Measurements from ENCODE around the gene KRT7. TPM values are rescaled to one million over a fixed set of nuclear protein-coding genes. Genes with fewer than 3 reads are reported as not detected.
A peak's percentile ranks its signal among the peaks of the same experiment; 100 is the strongest.

Gene KRT7
- total RNA-seq, 4 donors from 2014 or later = 0.47 to 78.7 (median 4.3) TPM

- no peaks in the 10 kb centered on the region for H3K36me3 ChIP-seq
- peaks cover 0 to 27% (median 11%) of the 10 kb centered on the region in 3 donors for H3K4me1 ChIP-seq
- no peak overlapping the region for H3K27ac ChIP-seq
- WGBS, 2 donors (ENCODE audit: low coverage in 1 of 2) = 77 to 83% methylated on average over 2 to 3 of the region's 11 CpGs
- H3K4me3 ChIP-seq = no peak overlapping the region
- no peaks in the 10 kb centered on the region for H3K9me3 ChIP-seq
- no peak for ATAC-seq
- no peaks in the 10 kb centered on the region for H3K27me3 ChIP-seq
- TF ChIP-seq POLR2A (IDR thresholded peaks at IDR 0.05) (no peak), CTCF (IDR thresholded peaks at IDR 0.05) (no peak), EP300 (IDR thresholded peaks at IDR 0.05) (no peak), POLR2AphosphoS5 (IDR thresholded peaks at IDR 0.05) (no peak)
Observed at GRCh38 chr12:52242442-52243258, 9.6 kb downstream of the KRT7 start.

DNA sequence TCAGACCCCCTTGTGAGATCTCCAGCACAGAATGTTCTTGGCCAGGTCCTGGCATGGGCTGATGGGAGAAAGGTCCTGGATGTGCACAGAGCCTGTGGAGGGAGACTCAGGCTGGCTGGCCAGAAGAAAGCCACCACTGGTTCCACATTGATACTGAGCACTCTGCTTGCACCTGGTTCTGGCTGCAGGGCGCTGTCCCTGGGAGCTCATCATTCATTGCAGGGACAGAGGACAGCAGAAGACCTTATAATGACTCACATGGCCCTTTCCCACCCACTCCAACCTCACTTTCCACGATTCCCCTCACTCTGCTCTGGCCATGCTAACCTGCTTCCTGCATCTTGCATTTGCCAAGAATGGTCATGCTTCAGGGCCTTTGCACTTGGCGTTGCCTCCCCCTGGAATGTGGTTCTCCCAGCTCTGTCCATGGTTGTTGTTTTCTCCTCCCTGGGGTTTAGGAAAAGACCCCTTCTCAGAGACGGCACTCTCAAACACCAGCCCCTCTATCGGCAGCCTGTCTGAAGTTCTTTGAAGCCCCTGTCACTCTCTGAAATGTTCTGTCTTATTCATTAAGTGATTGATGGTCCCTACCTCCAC is 10.3 kb downstream of the KRT7 start:
- no peaks in the 10 kb centered on the region for H3K36me3 ChIP-seq
- peak overlapping the region in 2 of 4 donors; percentile 36 to 68 for H3K27ac ChIP-seq
- 48 to 85% methylated on average over 2 to 3 of the region's 5 CpGs for WGBS, 2 donors (ENCODE audit: low coverage in 1 of 2)
- ATAC-seq = no peak
- H3K4me3 ChIP-seq = no peak overlapping the region
- TF ChIP-seq CTCF (IDR thresholded peaks at IDR 0.05) = no peak
- TF ChIP-seq POLR2A (IDR thresholded peaks at IDR 0.05) = no peak
- TF ChIP-seq POLR2AphosphoS5 (IDR thresholded peaks at IDR 0.05) = no peak
- TF ChIP-seq EP300 (IDR thresholded peaks at IDR 0.05) = no peak
- peaks cover 0 to 32% (median 13%) of the 10 kb centered on the region in 3 donors for H3K4me1 ChIP-seq
- H3K9me3 ChIP-seq = no peaks in the 10 kb centered on the region
- H3K27me3 ChIP-seq = no peaks in the 10 kb centered on the region

DNA sequence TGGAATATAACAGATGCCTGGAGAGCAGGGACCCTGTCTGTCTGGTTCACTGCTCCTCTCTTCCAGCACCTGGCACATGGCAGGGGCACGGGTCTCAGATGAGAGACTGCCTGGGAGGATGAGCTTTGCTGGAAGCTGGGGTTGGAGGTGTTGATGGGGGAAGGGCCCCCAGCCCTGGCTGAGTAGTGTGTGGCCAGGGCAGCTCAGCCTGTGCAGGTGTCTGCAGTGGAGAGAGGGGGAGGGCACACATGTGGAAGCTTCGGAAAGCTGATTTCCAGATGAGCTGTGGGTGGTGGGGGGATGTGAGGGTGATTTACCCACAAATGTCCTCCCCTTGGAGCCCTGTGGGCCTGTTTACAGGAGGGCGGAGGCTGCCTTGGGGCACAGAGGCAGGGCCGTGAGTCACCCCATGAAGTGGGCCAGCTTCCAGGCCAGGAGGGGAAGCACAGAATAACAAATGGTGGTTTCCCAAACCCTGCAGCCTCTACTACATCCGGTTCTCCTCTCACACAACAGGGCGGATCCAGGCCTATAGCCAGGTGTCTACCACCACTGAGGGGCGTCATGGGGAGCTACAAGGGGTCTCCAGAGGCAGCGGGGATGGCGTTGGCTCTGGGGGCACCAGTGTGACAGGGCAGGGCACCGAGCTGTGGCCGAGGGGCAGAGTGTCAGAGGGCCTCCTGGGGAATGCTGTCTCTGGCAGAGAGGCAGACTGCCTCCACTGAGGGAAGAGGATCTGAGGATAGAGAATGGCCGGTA is 11.0 kb downstream of the KRT7 start:
- no peak overlapping the region for H3K4me3 ChIP-seq
- no peaks in the 10 kb centered on the region for H3K9me3 ChIP-seq
- peaks cover 0 to 39% (median 17%) of the 10 kb centered on the region in 3 donors for H3K4me1 ChIP-seq
- TF ChIP-seq POLR2A (IDR thresholded peaks at IDR 0.05) = no peak
- no peak for TF ChIP-seq CTCF (IDR thresholded peaks at IDR 0.05)
- no peak for TF ChIP-seq EP300 (IDR thresholded peaks at IDR 0.05)
- peak; percentile 78 for TF ChIP-seq POLR2AphosphoS5 (IDR thresholded peaks at IDR 0.05)
- H3K36me3 ChIP-seq = no peaks in the 10 kb centered on the region
- peak overlapping the region in 3 of 4 donors; percentile 18 to 68 (median 36) for H3K27ac ChIP-seq
- WGBS, 2 donors (ENCODE audit: low coverage in 1 of 2) = 80% methylated on average over 2 of the region's 12 CpGs; no CpG with 5 or more reads in 1 of the 2 donors
- H3K27me3 ChIP-seq = peaks cover 5% of the 10 kb centered on the region
- ATAC-seq = peak; percentile 92

DNA sequence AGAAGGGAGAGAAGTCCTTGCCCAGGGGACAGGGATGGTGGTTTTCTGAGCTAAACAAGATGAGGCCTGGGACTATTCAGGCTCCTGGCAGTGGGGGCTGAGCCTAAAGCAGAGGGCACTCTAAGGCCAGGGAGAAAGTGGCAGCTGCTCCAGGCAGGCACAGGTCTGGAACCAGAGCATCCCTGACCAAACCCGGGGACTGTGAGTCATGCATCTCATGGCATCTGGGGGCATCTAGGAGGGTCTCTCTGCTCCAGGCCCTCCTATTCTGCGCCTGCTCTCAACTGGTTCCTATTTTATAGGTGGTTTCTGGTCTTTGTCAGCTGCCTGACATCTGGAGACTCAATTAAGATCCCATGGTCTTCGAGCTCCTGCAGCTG is 11.6 kb downstream of the KRT7 start:
- no peak for ATAC-seq
- Histone ChIP-seq H3K36me3 (no peaks in the 10 kb centered on the region), H3K4me3 (no peak overlapping the region), H3K27me3 (peaks cover 10% of the 10 kb centered on the region), H3K27ac (peak overlapping the region in 3 of 4 donors; percentile 18 to 68 (median 36)), H3K9me3 (no peaks in the 10 kb centered on the region), H3K4me1 (peaks cover 0 to 45% (median 17%) of the 10 kb centered on the region in 3 donors)
- WGBS, 2 donors (ENCODE audit: low coverage in 1 of 2) = no CpG with 5 or more reads among the region's 3 CpGs
- TF ChIP-seq EP300 (IDR thresholded peaks at IDR 0.05) = no peak
- TF ChIP-seq POLR2A (IDR thresholded peaks at IDR 0.05) = no peak
- TF ChIP-seq POLR2AphosphoS5 (IDR thresholded peaks at IDR 0.05) = no peak
- TF ChIP-seq CTCF (IDR thresholded peaks at IDR 0.05) = no peak

All from gastroesophageal sphincter (tissue), 4 donors.